ENCODE measurements around the gene SHMT2.

- TF ChIP-seq CTCF (IDR thresholded peaks at IDR 0.05) = no peak
- no peak for TF ChIP-seq REST (IDR thresholded peaks at IDR 0.05; ENCODE audit: insufficient read depth in 1 of 2, low read depth in 2 of 2, low read length in 1 of 2)
Observed at GRCh38 chr12:57236201-57236924, 6.9 kb downstream of the SHMT2 start.

All from Panc1 (cell line).